ENCODE results near the gene HNF1A. TPM values are rescaled to one million over a fixed set of nuclear protein-coding genes. Genes with fewer than 3 reads are reported as not detected.
A peak's percentile ranks its signal among the peaks of the same experiment; 100 is the strongest.

HNF1A gene
- total and polyA plus RNA-seq, 10 of the 15 experiments (the other 5 are each of a cell fraction or from before 2014, with no cell fraction given) = 0.10 TPM; not detected in 9

- intact Hi-C loops (cut with micrococcal nuclease; ENCODE audit: unreplicated experiment) (no loop called here), in situ Hi-C loops (cut with MboI) (no loop called here)
- no peak overlapping the region for H3K4me2 ChIP-seq (ENCODE audit: control insufficient read depth, insufficient read depth)
- no peaks in the 10 kb centered on the region; the same call in 1 of the 2 replicates for H3K4me1 ChIP-seq (ENCODE audit: control insufficient read depth, insufficient read depth, low read length)
- no peak overlapping the region for H3K4me3 ChIP-seq
- no peaks in the 10 kb centered on the region for H3K9me3 ChIP-seq (replicated peaks; ENCODE audit: control insufficient read depth, insufficient read depth, low read length)
- ChIA-PET SMC1A (ENCODE audit: uncharacterized antibody, unreplicated experiment) (interaction anchor here (0.6 to 1.2 kb wide), 2 partner anchors 10 to 69 kb away, joined by 3 read pairs; no protein-coding TSS in a partner anchor), CTCF (interaction anchor here (1.6 kb wide), 1 partner anchor 13 kb away, joined by 6 read pairs; no protein-coding TSS in a partner anchor), RAD21 (ENCODE audit: unreplicated experiment) (no interaction called here), POLR2A (no interaction called here)
- no peak overlapping the region for H3K27ac ChIP-seq (ENCODE audit: control insufficient read depth, insufficient read depth)
- BruUV-seq (replicated peaks) = no TSS peak
- peak overlapping the region; percentile 7; the same call in 1 of the 2 replicates for H2AFZ ChIP-seq (ENCODE audit: control insufficient read depth, low read depth, low read length)
- 6% methylated on average over 2 of the region's 2 CpGs for WGBS (ENCODE audit: insufficient coverage, insufficient replicate concordance, low lambda C conversion rate, missing lambda C conversion rate)
- DNase-seq (ENCODE audit: low read depth, low spot score) (no peak), ATAC-seq (peak; percentile 55), FAIRE-seq (no peak)
- TF ChIP-seq SPI1 (IDR thresholded peaks at IDR 0.05; ENCODE audit: borderline replicate concordance, insufficient read depth, low read depth, low read length) (peak; percentile 83; the same call in 1 of the 2 replicates), BCL11A (IDR thresholded peaks at IDR 0.05; ENCODE audit: low read depth, low read length) (no peak), SMARCA5 (IDR thresholded peaks at IDR 0.05) (no peak), POLR2AphosphoS5 (IDR thresholded peaks at IDR 0.05; ENCODE audit: low read length) (no peak), NBN (IDR thresholded peaks at IDR 0.05) (no peak), TCF7 (IDR thresholded peaks at IDR 0.05; ENCODE audit: borderline replicate concordance) (no peak), NR2C1 (IDR thresholded peaks at IDR 0.05) (no peak)
- no peak overlapping the region for H3K9ac ChIP-seq (ENCODE audit: control insufficient read depth, insufficient read depth, low read length)
- H3K27me3 ChIP-seq (replicated peaks in 1 of 2; ENCODE audit: control insufficient read depth in 2 of 2, insufficient read depth in 2 of 2, low read length in 1 of 2) = no peaks in the 10 kb centered on the region; a peak in 1 of 4 replicates
- no peaks in the 10 kb centered on the region for H4K20me1 ChIP-seq (ENCODE audit: control insufficient read depth, insufficient read depth)
- no peaks in the 10 kb centered on the region for H3K79me2 ChIP-seq (ENCODE audit: control insufficient read depth, insufficient read depth, low read length)
- no peaks in the 10 kb centered on the region for H3K36me3 ChIP-seq (ENCODE audit: control insufficient read depth in 2 of 2, insufficient read depth in 2 of 2, low read length in 1 of 2)
Observed at GRCh38 chr12:120936197-120936596, 42.1 kb upstream of the HNF1A start.

DNA sequence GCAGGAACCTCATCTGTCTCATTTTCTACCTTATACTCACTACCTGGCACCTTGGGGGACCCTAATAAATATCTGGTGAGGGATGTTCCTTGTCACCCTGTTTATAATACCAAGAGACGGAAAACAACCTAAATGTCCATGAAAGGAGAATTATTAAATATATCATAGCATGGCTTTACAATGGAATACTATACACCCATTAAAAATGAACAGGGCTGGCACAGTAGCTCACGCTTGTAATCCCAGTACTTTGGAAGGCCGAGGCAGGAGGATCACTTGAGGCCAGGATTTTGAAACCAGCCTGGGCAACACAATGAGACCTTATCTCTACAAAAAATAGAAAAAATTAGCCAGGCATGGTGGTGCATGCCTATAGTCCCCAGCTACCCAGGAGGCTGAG is 39.8 kb upstream of the HNF1A start:
- intact Hi-C loops (cut with micrococcal nuclease; ENCODE audit: unreplicated experiment) (no loop called here), in situ Hi-C loops (cut with MboI) (no loop called here)
- POLR2A ChIA-PET = interaction anchor here (0.6 kb wide), 1 partner anchor 127 kb away, joined by 3 read pairs; no protein-coding TSS in a partner anchor
- no peak for DNase-seq (ENCODE audit: low read depth, low spot score)
- H3K4me3 ChIP-seq = no peak overlapping the region
- no peaks in the 10 kb centered on the region for H4K20me1 ChIP-seq (ENCODE audit: control insufficient read depth, insufficient read depth)
- RAD21 ChIA-PET (ENCODE audit: unreplicated experiment) = interaction anchor here (1.1 to 1.8 kb wide), 3 partner anchors 22 to 35 kb away, joined by 3 to 9 read pairs (median 4); no protein-coding TSS in a partner anchor
- CTCF ChIA-PET = interaction anchor here (1.0 to 3.9 kb wide), 7 partner anchors 11 to 122 kb away, joined by 4 to 18 read pairs (median 7); no protein-coding TSS in a partner anchor
- H3K36me3 ChIP-seq (ENCODE audit: control insufficient read depth in 2 of 2, insufficient read depth in 2 of 2, low read length in 1 of 2) = no peaks in the 10 kb centered on the region
- no peak overlapping the region for H3K27ac ChIP-seq (ENCODE audit: control insufficient read depth, insufficient read depth)
- H3K27me3 ChIP-seq (replicated peaks in 1 of 2; ENCODE audit: control insufficient read depth in 2 of 2, insufficient read depth in 2 of 2, low read length in 1 of 2) = no peaks in the 10 kb centered on the region; a peak in 1 of 4 replicates
- H2AFZ ChIP-seq (ENCODE audit: control insufficient read depth, low read depth, low read length) = no peak overlapping the region
- no peaks in the 10 kb centered on the region; the same call in 1 of the 2 replicates for H3K4me1 ChIP-seq (ENCODE audit: control insufficient read depth, insufficient read depth, low read length)
- FAIRE-seq = no peak
- no peak overlapping the region for H3K9ac ChIP-seq (ENCODE audit: control insufficient read depth, insufficient read depth, low read length)
- H3K4me2 ChIP-seq (ENCODE audit: control insufficient read depth, insufficient read depth) = no peak overlapping the region
- BruUV-seq (replicated peaks) = no TSS peak
- no peak for ATAC-seq
- no peaks in the 10 kb centered on the region for H3K79me2 ChIP-seq (ENCODE audit: control insufficient read depth, insufficient read depth, low read length)
- 33% methylated on average over 3 of the region's 3 CpGs for WGBS (ENCODE audit: insufficient coverage, insufficient replicate concordance, low lambda C conversion rate, missing lambda C conversion rate)
- no peaks in the 10 kb centered on the region for H3K9me3 ChIP-seq (replicated peaks; ENCODE audit: control insufficient read depth, insufficient read depth, low read length)
- SMC1A ChIA-PET (ENCODE audit: uncharacterized antibody, unreplicated experiment) = interaction anchor here (0.6 to 2.8 kb wide), 11 partner anchors 10 to 688 kb away, joined by 3 to 13 read pairs (median 4); no protein-coding TSS in a partner anchor
- TF ChIP-seq LARP7 (IDR thresholded peaks at IDR 0.05) = no peak
- TF ChIP-seq STAT3 (IDR thresholded peaks at IDR 0.05; ENCODE audit: low read depth, low read length) = no peak
- TF ChIP-seq EZH2 (IDR thresholded peaks at IDR 0.05; ENCODE audit: borderline replicate concordance, control insufficient read depth, low read depth, low read length) = no peak
- no peak for TF ChIP-seq NFYA (IDR thresholded peaks at IDR 0.05; ENCODE audit: borderline replicate concordance, low read depth, low read length)
- no peak for TF ChIP-seq GATAD2B (conservative IDR thresholded peaks at IDR 0.05; ENCODE audit: low read depth)
- TF ChIP-seq ZNF687 (IDR thresholded peaks at IDR 0.05) = no peak

Data from GM12878 (cell line).